ENCODE data around the gene VSIG10L2.

VSIG10L2 gene

GRCh38 chr11:125956391-125957134, 10.7 kb downstream of the VSIG10L2 start:
- peaks cover 18% of the 10 kb centered on the region for H3K4me1 ChIP-seq (ENCODE audit: insufficient read depth, poor library complexity, severe bottlenecking)
- H3K27ac ChIP-seq (ENCODE audit: poor library complexity, severe bottlenecking): no peak overlapping the region
- ATAC-seq (ENCODE audit: low read depth) (no peak), DNase-seq (ENCODE audit: low spot score) (no peak)
- no peaks in the 10 kb centered on the region for H3K36me3 ChIP-seq (ENCODE audit: low read depth)
- no peak for TF ChIP-seq CTCF (IDR thresholded peaks at IDR 0.05; ENCODE audit: poor library complexity, severe bottlenecking)
- H3K9me3 ChIP-seq (ENCODE audit: severe bottlenecking): no peaks in the 10 kb centered on the region
- H3K27me3 ChIP-seq (ENCODE audit: insufficient read depth, poor library complexity, severe bottlenecking): no peaks in the 10 kb centered on the region
- no peak overlapping the region for H3K4me3 ChIP-seq (ENCODE audit: severe bottlenecking)

GRCh38 chr11:125957618-125958332, 11.9 kb downstream of the VSIG10L2 start:
- DNase-seq (ENCODE audit: low spot score) (no peak), ATAC-seq (ENCODE audit: low read depth) (no peak)
- H3K27ac ChIP-seq (ENCODE audit: poor library complexity, severe bottlenecking): no peak overlapping the region

GRCh38 chr11:125958872-125959400, 13.1 kb downstream of the VSIG10L2 start:
- no peak for DNase-seq (ENCODE audit: low spot score)
- TF ChIP-seq CTCF (IDR thresholded peaks at IDR 0.05; ENCODE audit: poor library complexity, severe bottlenecking): no peak

More at GRCh38 chr11:125957618-125958332, 11.9 kb downstream of the VSIG10L2 start:
- no peaks in the 10 kb centered on the region for H3K36me3 ChIP-seq (ENCODE audit: low read depth)
- H3K4me3 ChIP-seq (ENCODE audit: severe bottlenecking): no peak overlapping the region
- H3K9me3 ChIP-seq (ENCODE audit: severe bottlenecking): peaks cover 1% of the 10 kb centered on the region
- peaks cover 12% of the 10 kb centered on the region for H3K4me1 ChIP-seq (ENCODE audit: insufficient read depth, poor library complexity, severe bottlenecking)
- H3K27me3 ChIP-seq (ENCODE audit: insufficient read depth, poor library complexity, severe bottlenecking): no peaks in the 10 kb centered on the region
- TF ChIP-seq CTCF (IDR thresholded peaks at IDR 0.05; ENCODE audit: poor library complexity, severe bottlenecking): no peak

GRCh38 chr11:125959511-125959910, 13.7 kb downstream of the VSIG10L2 start:
- peaks cover 1% of the 10 kb centered on the region for H3K9me3 ChIP-seq (ENCODE audit: severe bottlenecking)
- no peak for TF ChIP-seq CTCF (IDR thresholded peaks at IDR 0.05; ENCODE audit: poor library complexity, severe bottlenecking)
- H3K27me3 ChIP-seq (ENCODE audit: insufficient read depth, poor library complexity, severe bottlenecking): no peaks in the 10 kb centered on the region
- DNase-seq (ENCODE audit: low spot score) (no peak), ATAC-seq (ENCODE audit: low read depth) (no peak)
- no peak overlapping the region for H3K4me3 ChIP-seq (ENCODE audit: severe bottlenecking)
- no peaks in the 10 kb centered on the region for H3K36me3 ChIP-seq (ENCODE audit: low read depth)
- H3K27ac ChIP-seq (ENCODE audit: poor library complexity, severe bottlenecking): no peak overlapping the region
- no peaks in the 10 kb centered on the region for H3K4me1 ChIP-seq (ENCODE audit: insufficient read depth, poor library complexity, severe bottlenecking)

More at GRCh38 chr11:125958872-125959400, 13.1 kb downstream of the VSIG10L2 start:
- no peak overlapping the region for H3K27ac ChIP-seq (ENCODE audit: poor library complexity, severe bottlenecking)
- H3K4me3 ChIP-seq (ENCODE audit: severe bottlenecking): no peak overlapping the region
- no peaks in the 10 kb centered on the region for H3K36me3 ChIP-seq (ENCODE audit: low read depth)
- peaks cover 1% of the 10 kb centered on the region for H3K9me3 ChIP-seq (ENCODE audit: severe bottlenecking)
- ATAC-seq (ENCODE audit: low read depth): no peak
- H3K4me1 ChIP-seq (ENCODE audit: insufficient read depth, poor library complexity, severe bottlenecking): peaks cover under 1% of the 10 kb centered on the region
- no peaks in the 10 kb centered on the region for H3K27me3 ChIP-seq (ENCODE audit: insufficient read depth, poor library complexity, severe bottlenecking)
